ENCODE measurements around the gene PTGER1.
A peak's percentile ranks its signal among the peaks of the same experiment; 100 is the strongest.

PTGER1 gene

DNA sequence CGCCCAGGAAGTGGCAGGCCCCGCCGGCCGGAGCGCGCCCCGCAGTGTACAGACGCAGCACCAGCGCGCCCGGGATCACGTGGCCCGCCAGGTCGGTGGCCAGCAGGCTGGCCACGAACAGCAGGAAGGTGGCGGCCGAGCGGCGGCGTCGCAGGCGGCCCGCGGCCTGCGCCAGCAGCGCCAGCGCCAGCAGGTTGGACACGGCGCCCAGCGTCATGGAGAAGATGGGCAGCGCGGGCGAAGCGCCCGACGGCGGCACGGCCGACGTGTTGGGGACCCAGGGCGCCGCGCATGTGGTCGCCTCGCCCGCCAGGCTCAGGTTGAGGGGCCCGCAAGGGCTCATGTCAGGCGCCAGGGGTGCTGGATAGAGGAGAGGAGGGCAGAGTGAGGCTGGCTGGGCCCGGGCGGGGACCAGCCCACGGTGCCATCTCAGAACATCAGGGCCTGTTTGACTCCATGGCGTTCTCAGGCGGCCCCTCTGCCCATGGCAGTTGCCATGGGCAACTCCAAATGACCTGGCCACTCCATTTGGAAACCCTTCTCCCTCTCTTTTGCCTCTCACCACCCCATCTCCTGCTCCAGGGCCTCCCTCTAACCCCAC is 1.1 kb downstream of the PTGER1 start:
- TF ChIP-seq, protein P1, sequence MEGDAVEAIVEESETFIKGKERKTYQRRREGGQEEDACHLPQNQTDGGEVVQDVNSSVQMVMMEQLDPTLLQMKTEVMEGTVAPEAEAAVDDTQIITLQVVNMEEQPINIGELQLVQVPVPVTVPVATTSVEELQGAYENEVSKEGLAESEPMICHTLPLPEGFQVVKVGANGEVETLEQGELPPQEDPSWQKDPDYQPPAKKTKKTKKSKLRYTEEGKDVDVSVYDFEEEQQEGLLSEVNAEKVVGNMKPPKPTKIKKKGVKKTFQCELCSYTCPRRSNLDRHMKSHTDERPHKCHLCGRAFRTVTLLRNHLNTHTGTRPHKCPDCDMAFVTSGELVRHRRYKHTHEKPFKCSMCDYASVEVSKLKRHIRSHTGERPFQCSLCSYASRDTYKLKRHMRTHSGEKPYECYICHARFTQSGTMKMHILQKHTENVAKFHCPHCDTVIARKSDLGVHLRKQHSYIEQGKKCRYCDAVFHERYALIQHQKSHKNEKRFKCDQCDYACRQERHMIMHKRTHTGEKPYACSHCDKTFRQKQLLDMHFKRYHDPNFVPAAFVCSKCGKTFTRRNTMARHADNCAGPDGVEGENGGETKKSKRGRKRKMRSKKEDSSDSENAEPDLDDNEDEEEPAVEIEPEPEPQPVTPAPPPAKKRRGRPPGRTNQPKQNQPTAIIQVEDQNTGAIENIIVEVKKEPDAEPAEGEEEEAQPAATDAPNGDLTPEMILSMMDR (IDR thresholded peaks at IDR 0.05; ENCODE audit: low read depth, low read length), result no peak

DNA sequence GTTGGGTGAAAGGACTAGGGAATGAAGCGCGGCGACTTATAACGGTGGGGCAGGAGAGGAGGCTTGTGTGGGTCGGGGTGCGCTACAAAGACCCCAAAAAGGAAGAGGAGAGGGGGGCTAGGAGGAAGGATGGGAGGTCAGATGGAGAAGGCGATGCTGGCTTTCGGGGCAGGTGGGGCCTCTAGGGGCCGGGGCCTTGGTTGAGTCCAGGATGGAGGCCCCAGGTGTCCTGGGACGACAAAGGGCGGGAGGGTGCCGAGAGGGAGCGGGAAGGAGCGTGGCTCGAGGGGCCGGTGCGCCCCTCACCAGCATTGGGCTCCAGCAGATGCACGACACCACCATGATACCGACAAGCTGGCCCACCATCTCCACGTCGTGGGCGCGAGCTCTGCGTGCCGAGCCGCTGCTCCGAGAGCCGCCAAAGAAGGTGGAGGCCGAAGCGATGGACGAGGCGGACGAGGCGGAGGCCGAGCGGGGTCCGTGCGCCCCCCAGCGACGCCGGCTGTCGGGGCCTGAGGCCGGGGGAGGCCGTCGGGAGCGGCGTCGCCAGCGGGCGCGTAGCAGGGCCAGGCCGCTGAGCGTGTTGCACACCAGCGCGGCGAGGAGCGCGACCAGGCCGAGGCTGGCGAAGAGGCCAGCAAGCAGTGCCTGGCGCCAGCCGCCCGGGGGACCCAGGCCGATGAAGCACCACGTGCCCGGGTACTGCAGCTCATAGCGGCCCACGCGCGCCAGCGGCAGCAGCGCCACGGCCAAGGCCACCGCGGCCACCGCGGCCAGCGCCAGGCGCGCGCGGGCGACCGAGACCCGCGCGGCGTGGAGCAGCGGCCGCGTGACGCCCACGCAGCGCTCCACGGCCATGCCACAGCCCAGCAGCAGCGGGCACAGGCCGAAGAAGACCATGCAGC is 1.8 kb downstream of the PTGER1 start:
- no peak overlapping the region for H3K4me3 ChIP-seq (replicated peaks in 1 of 2; ENCODE audit: low read depth in 2 of 2, low read length in 2 of 2)
- TF ChIP-seq, protein P1 (IDR thresholded peaks at IDR 0.05; ENCODE audit: low read depth, low read length), result no peak
- no peak for DNase-seq (ENCODE audit: low read depth in 2 of 2)

More for the DNA sequence above, 1.1 kb downstream of the PTGER1 start:
- no peak overlapping the region for H3K4me3 ChIP-seq (replicated peaks in 1 of 2; ENCODE audit: low read depth in 2 of 2, low read length in 2 of 2)
- DNase-seq (ENCODE audit: low read depth in 2 of 2), result no peak

DNA sequence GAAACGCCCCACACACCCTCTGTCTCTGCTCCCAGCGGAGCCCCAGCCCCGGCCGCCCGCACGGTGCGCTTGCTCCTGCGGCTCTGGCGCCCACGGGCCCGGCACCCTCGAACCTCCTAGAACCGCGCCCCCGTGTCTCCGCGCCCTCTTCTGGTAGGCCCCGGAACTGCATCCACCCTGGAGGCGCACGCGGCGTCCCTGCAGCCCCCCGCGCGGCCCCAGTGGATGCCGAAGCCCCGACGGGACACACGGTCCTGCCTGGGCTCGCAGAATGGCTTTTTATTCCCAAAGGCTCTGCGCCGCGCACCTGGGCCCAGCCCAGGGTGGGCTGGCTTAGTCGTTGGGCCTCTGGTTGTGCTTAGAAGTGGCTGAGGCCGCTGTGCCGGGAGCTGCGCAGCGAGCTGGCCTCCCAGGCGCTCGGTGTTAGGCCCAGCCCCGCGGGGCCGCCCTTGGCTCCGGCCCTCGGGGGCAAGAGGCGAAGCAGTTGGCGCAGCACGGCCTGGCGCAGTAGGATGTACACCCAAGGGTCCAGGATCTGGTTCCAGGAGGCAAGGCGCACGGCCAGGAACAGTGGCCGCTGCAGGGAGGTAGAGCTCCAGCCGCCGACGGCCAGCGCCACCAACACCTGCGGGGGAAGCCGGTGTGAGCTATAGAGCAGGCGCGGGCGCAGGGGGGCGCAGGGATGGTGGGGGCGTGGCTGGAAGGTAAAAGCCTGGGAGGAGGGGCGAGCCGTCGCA is 2.8 kb downstream of the PTGER1 start:
- TF ChIP-seq, protein P1 (IDR thresholded peaks at IDR 0.05; ENCODE audit: low read depth, low read length), result peak; percentile 87
- no peak overlapping the region for H3K4me3 ChIP-seq (replicated peaks in 1 of 2; ENCODE audit: low read depth in 2 of 2, low read length in 2 of 2)
- peak; percentile 61 to 67 for DNase-seq (ENCODE audit: low read depth in 2 of 2)

DNA sequence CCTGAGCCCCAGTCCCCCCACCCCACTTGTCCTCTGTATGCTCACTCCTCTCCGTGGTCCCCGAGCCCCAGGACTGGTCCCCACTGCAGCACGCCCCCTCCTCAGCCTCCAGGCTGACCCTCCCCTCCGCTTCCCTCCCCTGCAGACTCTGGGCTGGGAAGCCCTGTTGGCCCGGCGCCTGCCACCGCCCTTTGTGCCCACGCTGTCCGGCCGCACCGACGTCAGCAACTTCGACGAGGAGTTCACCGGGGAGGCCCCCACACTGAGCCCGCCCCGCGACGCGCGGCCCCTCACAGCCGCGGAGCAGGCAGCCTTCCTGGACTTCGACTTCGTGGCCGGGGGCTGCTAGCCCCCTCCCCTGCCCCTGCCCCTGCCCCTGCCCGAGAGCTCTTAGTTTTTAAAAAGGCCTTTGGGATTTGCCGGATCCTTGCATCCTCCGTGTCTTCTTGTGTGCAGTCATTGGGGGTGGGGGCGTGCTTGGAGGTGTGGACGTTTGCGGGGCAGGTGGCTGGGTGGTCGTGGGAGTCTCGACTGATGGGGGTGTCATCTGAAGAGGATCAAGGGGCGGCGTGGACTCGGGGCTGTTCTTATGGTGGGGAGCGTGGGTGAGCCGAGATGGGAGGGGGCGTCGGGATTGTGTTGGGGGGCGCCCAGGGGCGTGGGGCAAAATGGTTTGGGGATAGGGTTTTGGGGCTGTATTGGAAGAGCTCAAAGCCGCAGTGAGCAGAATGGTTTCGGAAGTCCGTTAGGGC is 3.5 kb downstream of the PTGER1 start:
- DNase-seq (ENCODE audit: low read depth in 2 of 2), result no peak
- TF ChIP-seq, protein P1 (IDR thresholded peaks at IDR 0.05; ENCODE audit: low read depth, low read length), result no peak
- no peak overlapping the region for H3K4me3 ChIP-seq (replicated peaks in 1 of 2; ENCODE audit: low read depth in 2 of 2, low read length in 2 of 2)

DNA sequence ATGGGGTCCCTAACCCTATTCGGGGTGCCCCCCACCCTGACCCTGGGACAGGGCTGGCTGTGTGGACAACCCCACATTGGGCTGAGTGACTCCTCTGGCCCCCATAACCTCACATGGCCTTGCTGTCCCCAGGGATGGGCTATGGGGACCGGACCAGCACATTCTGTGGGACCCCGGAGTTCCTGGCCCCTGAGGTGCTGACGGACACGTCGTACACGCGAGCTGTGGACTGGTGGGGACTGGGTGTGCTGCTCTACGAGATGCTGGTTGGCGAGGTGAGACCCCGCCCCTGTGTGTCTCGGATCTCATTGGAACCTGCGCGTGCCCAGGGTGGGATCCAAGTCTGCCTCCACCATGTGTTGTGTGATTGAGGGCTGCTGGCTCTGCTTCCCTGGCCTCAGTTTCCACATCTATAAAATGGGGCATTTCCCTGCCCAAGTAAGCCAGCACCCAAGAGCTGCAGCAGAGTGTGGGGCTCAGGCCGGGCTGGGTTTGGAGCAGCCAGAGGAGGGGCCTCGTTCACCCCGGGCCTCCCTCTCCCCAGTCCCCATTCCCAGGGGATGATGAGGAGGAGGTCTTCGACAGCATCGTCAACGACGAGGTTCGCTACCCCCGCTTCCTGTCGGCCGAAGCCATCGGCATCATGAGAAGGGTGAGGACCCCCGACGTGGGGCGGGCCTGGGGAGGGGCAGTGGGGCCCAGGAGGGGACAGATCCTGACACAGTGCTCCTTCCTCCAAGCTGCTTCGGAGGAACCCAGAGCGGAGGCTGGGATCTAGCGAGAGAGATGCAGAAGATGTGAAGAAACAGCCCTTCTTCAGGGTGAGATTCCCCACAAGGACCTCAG is 4.9 kb downstream of the PTGER1 start:
- H3K4me3 ChIP-seq (replicated peaks in 1 of 2; ENCODE audit: low read depth in 2 of 2, low read length in 2 of 2), result no peak overlapping the region
- TF ChIP-seq, protein P1 (IDR thresholded peaks at IDR 0.05; ENCODE audit: low read depth, low read length), result no peak
- DNase-seq (ENCODE audit: low read depth in 2 of 2), result no peak

Data from cardiac fibroblast (primary cell).